Stimulated activated CD8-positive, alpha-beta memory T cell treated with anti-CD3 and anti-CD28 coated beads, Interleukin-7, amount 100 ng/mL, for 1 hour (primary cell): ENCODE measurements around the gene CNDP1.

Source experiments
- DNase-seq, 2 donors: peaks; one replicate each; pipeline ENCODE4 v3.0.0-alpha.2; 2020; ENCODE audit warnings: low read depth in 2 of 2

Gene CNDP1

GRCh38 chr18:74506448-74507084 is 27.7 kb upstream of the CNDP1 start:
- no peak for DNase-seq

GRCh38 chr18:74507097-74507881 is 27.0 kb upstream of the CNDP1 start:
- DNase-seq = no peak

- DNase-seq = no peak
These were observed 26.4 kb upstream of the CNDP1 start for GRCh38 chr18:74507927-74508326.

- no peak for DNase-seq
These were observed 25.9 kb upstream of the CNDP1 start for GRCh38 chr18:74508366-74508765.

- no peak for DNase-seq
These were observed 25.5 kb upstream of the CNDP1 start for GRCh38 chr18:74508821-74509225.

- DNase-seq = no peak
These were observed 24.2 kb upstream of the CNDP1 start for GRCh38 chr18:74509856-74510769.

- no peak for DNase-seq
These were observed 23.6 kb upstream of the CNDP1 start for GRCh38 chr18:74510770-74511095.

- no peak for DNase-seq
These were observed 22.5 kb upstream of the CNDP1 start for GRCh38 chr18:74511823-74512222.

GRCh38 chr18:74512321-74513053 is 21.8 kb upstream of the CNDP1 start:
- no peak for DNase-seq

GRCh38 chr18:74513149-74513882 is 21.0 kb upstream of the CNDP1 start:
- no peak for DNase-seq

- DNase-seq = no peak
These were observed 20.5 kb upstream of the CNDP1 start for GRCh38 chr18:74513883-74514205.

- no peak for DNase-seq
These were observed 19.3 kb upstream of the CNDP1 start for GRCh38 chr18:74514860-74515495.

GRCh38 chr18:74515620-74516231 is 18.6 kb upstream of the CNDP1 start:
- no peak for DNase-seq

- DNase-seq = no peak
These were observed 17.7 kb upstream of the CNDP1 start for GRCh38 chr18:74516271-74517235.

- DNase-seq = no peak
These were observed 17.1 kb upstream of the CNDP1 start for GRCh38 chr18:74517236-74517630.

GRCh38 chr18:74518456-74519295 is 15.6 kb upstream of the CNDP1 start:
- no peak for DNase-seq

- no peak for DNase-seq
These were observed 14.8 kb upstream of the CNDP1 start for GRCh38 chr18:74519320-74520095.
